Adrenal gland (tissue), 12 donors: ENCODE results near the gene XDH. TPM values are rescaled to one million over a fixed set of nuclear protein-coding genes. Genes with fewer than 3 reads are reported as not detected.

ENCODE experiments used
- DNase-seq, 7 donors: peaks; one replicate each; pipeline ENCODE4 v3.0.0-alpha.2; 2019 to 2020
- H3K27ac ChIP-seq, 5 donors: fragments of 200-600 bp; sonication (generic) in 4 of 5; 1 replicate in 3 of 5; 2 replicates in 2 of 5; pipeline versions ENCODE4 v1.5.1 to v1.8.0; 2016 to 2020; ENCODE audit warnings: mild to moderate bottlenecking in 1 of 5
- H3K27me3 ChIP-seq: fragments of 200-600 bp; 2 replicates; pipeline ENCODE4 v1.8.0; 2021
- H3K36me3 ChIP-seq, 2 donors: fragments of 200-600 bp; replicated peaks in 1 of 2; 1 replicate in 1 of 2; 2 replicates in 1 of 2; pipeline versions ENCODE4 v1.5.1 to v1.8.0; 2018 to 2022
- H3K4me1 ChIP-seq, 2 donors: fragments of 200-600 bp; replicated peaks in 1 of 2; 1 replicate in 1 of 2; 2 replicates in 1 of 2; pipeline versions ENCODE4 v1.5.1 to v1.8.0; 2018 to 2021
- H3K4me3 ChIP-seq, 4 donors: fragments of 200-600 bp; sonication (generic) in 3 of 4; one replicate each; pipeline ENCODE4 v1.5.1; 2016 to 2018
- H3K9me3 ChIP-seq, 3 donors: fragments of 200-600 bp; sonication (generic) in 1 of 3; replicated peaks in 1 of 3; 1 replicate in 2 of 3; 2 replicates in 1 of 3; pipeline versions ENCODE4 v1.5.1 to v1.8.0; 2016 to 2021
- POLR2A ChIP-seq, 2 donors: fragments of 450-650 bp; IDR thresholded peaks; one replicate each; pipeline ENCODE4 v1.6.1; 2017; ENCODE audit warnings: antibody characterized with exemption in 2 of 2, mild to moderate bottlenecking in 2 of 2, moderate library complexity in 1 of 2
- WGBS, 4 donors: extraction: QIAGEN DNeasy Blood & Tissue Kit in 2 of 4; methylation state at CpG; one replicate each; pipeline versions ENCODE4 v1.1.5 to v1.1.7; 2013 to 2017; 5-methylcytosine and 5-hydroxymethylcytosine counted together
- intact Hi-C, 2 donors: fragments of 100-400 bp; cut with DNase I; formaldehyde crosslinking; loops; one replicate each; pipeline versions ENCODE4 v1.14.1 to v1.15.0; 2022 to 2023
- polyA plus RNA-seq, 3 donors: library from polyadenylated mRNA; stranded (reverse); fragments of 200-250 nt in 2 of 3; fragments of 350-450 nt in 1 of 3; fragmentation: Illumina TruSeq in 1 of 3; extraction: RNeasy Lipid Tissue Mini Kit (QIAGEN cat#74804) in 1 of 3; gene quantifications; one replicate each; pipeline ENCODE4 v1.2.3, GENCODE V29; 2013 to 2014
- total RNA-seq, 9 donors: library from RNA; depleted of rRNA in 4 of 9; stranded (reverse); fragments of >200 nt in 4 of 9; fragments of 120-200 nt in 1 of 9; fragmentation: NEBNext Ultra II Directional in 1 of 9; extraction: Animal tissue kit (Norgen Biotek cat#: 25700) in 1 of 9; gene quantifications; one replicate each; pipeline versions ENCODE4 v1.1.0 to v1.2.4, GENCODE V29; 2013 to 2023
- TF ChIP-seq, protein P1 (sequence below), 6 experiments: fragments of 450-650 bp in 4 of 6; fragments of 200-600 bp in 2 of 6; sonication (generic) in 1 of 6; IDR thresholded peaks; 1 replicate in 5 of 6; 2 replicates in 1 of 6; pipeline versions ENCODE4 v1.5.1 to v1.8.0; 2016 to 2021; ENCODE audit warnings: antibody characterized with exemption in 6 of 6, mild to moderate bottlenecking in 2 of 6, moderate library complexity in 1 of 6
- donor health status: healthy with polysubstance abuse.
- donor health status: Bipolar disorder and iron deficiency.
- donor health status: DM: yes; HTN: yes; CAD: no.
- donor health status: DM: no; HTN: no; CAD: no.
- donor health status: DM: no; HTN: no; CAD: no.
- donor health status: DM: yes; HTN: yes; CAD: no.

XDH gene
- total and polyA plus RNA-seq, 12 donors: under 0.01 to 0.11 TPM; not detected in 10

DNA sequence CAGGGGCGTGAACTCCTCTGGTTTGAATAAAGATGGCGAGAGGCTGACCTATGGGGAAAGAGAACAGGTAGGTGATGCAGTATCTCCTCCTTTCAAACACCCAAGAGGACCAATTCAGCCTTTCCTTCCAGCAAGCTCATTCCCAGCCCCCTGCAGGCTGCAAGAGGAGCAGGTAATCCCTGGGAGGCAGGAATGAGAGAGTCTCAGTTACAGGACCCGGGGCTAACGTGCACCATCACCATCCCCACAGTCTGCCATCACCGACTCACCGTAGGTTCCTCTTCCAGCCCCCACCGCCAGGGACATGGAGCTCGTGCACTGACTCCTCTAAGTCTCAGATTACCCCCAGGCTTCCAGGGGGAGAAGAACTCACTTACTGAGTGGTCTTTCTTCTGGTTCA lies 26.7 kb downstream of the XDH start:
- Histone ChIP-seq H3K4me3 (no peak overlapping the region), H3K4me1 (no peaks in the 10 kb centered on the region), H3K9me3 (no peaks in the 10 kb centered on the region), H3K36me3 (no peaks in the 10 kb centered on the region), H3K27me3 (no peaks in the 10 kb centered on the region), H3K27ac (no peak overlapping the region)
- no peak for TF ChIP-seq POLR2A (IDR thresholded peaks at IDR 0.05)
- TF ChIP-seq, protein P1, sequence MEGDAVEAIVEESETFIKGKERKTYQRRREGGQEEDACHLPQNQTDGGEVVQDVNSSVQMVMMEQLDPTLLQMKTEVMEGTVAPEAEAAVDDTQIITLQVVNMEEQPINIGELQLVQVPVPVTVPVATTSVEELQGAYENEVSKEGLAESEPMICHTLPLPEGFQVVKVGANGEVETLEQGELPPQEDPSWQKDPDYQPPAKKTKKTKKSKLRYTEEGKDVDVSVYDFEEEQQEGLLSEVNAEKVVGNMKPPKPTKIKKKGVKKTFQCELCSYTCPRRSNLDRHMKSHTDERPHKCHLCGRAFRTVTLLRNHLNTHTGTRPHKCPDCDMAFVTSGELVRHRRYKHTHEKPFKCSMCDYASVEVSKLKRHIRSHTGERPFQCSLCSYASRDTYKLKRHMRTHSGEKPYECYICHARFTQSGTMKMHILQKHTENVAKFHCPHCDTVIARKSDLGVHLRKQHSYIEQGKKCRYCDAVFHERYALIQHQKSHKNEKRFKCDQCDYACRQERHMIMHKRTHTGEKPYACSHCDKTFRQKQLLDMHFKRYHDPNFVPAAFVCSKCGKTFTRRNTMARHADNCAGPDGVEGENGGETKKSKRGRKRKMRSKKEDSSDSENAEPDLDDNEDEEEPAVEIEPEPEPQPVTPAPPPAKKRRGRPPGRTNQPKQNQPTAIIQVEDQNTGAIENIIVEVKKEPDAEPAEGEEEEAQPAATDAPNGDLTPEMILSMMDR (IDR thresholded peaks at IDR 0.05): no peak
- 73 to 77% (median 74%) methylated on average over 7 to 8 of the region's 8 CpGs for WGBS, 4 donors
- intact Hi-C loops: no loop called here
- DNase-seq: no peak

- no peaks in the 10 kb centered on the region for H3K4me1 ChIP-seq
These were observed 27.9 kb downstream of the XDH start for GRCh38 chr2:31386648-31387047.

GRCh38 chr2:31386172-31386571 lies 28.4 kb downstream of the XDH start:
- H3K27me3 ChIP-seq: no peaks in the 10 kb centered on the region
- WGBS, 4 donors: 84 to 96% (median 89%) methylated on average over 7 of the region's 7 CpGs
- intact Hi-C loops: no loop called here
- no peaks in the 10 kb centered on the region for H3K9me3 ChIP-seq
- TF ChIP-seq, protein P1 (IDR thresholded peaks at IDR 0.05): no peak
- TF ChIP-seq POLR2A (IDR thresholded peaks at IDR 0.05): no peak
- no peak overlapping the region for H3K27ac ChIP-seq
- H3K4me3 ChIP-seq: no peak overlapping the region
- H3K4me1 ChIP-seq: no peaks in the 10 kb centered on the region
- no peaks in the 10 kb centered on the region for H3K36me3 ChIP-seq
- DNase-seq: no peak

More at GRCh38 chr2:31386648-31387047, 27.9 kb downstream of the XDH start:
- DNase-seq: no peak
- Histone ChIP-seq H3K9me3 (no peaks in the 10 kb centered on the region), H3K27me3 (no peaks in the 10 kb centered on the region), H3K36me3 (no peaks in the 10 kb centered on the region), H3K27ac (no peak overlapping the region), H3K4me3 (no peak overlapping the region)
- intact Hi-C loops: no loop called here
- TF ChIP-seq POLR2A (IDR thresholded peaks at IDR 0.05): no peak
- TF ChIP-seq, protein P1 (IDR thresholded peaks at IDR 0.05): no peak

GRCh38 chr2:31384771-31385276 lies 29.7 kb downstream of the XDH start:
- no peaks in the 10 kb centered on the region for H3K27me3 ChIP-seq
- H3K4me3 ChIP-seq: no peak overlapping the region
- H3K4me1 ChIP-seq: no peaks in the 10 kb centered on the region
- WGBS, 4 donors: 77 to 92% (median 85%) methylated on average over 3 of the region's 3 CpGs
- H3K9me3 ChIP-seq: no peaks in the 10 kb centered on the region
- H3K27ac ChIP-seq: no peak overlapping the region
- no peak for DNase-seq
- no peaks in the 10 kb centered on the region for H3K36me3 ChIP-seq
- intact Hi-C loops: no loop called here
- TF ChIP-seq, protein P1 (IDR thresholded peaks at IDR 0.05): no peak
- no peak for TF ChIP-seq POLR2A (IDR thresholded peaks at IDR 0.05)
